Renal cortical epithelial cell (primary cell): ENCODE results near the gene TRIP13. TPM values are rescaled to one million over a fixed set of nuclear protein-coding genes. Genes with fewer than 3 reads are reported as not detected.
"Not testable (repeated sequence)": the region's sequence is repeated elsewhere in the genome, so short reads cannot be mapped to it uniquely, and the experiment has no call there.

Experiments
- DNase-seq: peaks from one replicate; pipeline ENCODE4 v3.0.0-alpha.2; 2011; ENCODE audit warnings: low read depth
- total RNA-seq: library from RNA; depleted of rRNA; stranded (reverse); fragments of >200 nt; gene quantifications from 2 replicates; pipeline ENCODE4 v1.2.3, GENCODE V29; 2014

The TRIP13 gene
- total RNA-seq, 1 donor from 2014 or later: 4.3 TPM

GRCh38 chr5:919356-920000 is 26.8 kb downstream of the TRIP13 start:
- no peak for DNase-seq

GRCh38 chr5:920321-920720 is 27.6 kb downstream of the TRIP13 start:
- DNase-seq: no peak

- no peak for DNase-seq
Observed at GRCh38 chr5:921456-922435, 29.1 kb downstream of the TRIP13 start.

- no peak for DNase-seq
Observed at GRCh38 chr5:922436-923280, 30.0 kb downstream of the TRIP13 start.

GRCh38 chr5:923281-923873 is 30.7 kb downstream of the TRIP13 start:
- DNase-seq: peak; percentile 28

- DNase-seq: no peak
Observed at GRCh38 chr5:926417-927171, 33.9 kb downstream of the TRIP13 start.

GRCh38 chr5:927172-928015 is 34.7 kb downstream of the TRIP13 start:
- DNase-seq: no peak

GRCh38 chr5:929182-929581 is 36.5 kb downstream of the TRIP13 start:
- DNase-seq: not testable (repeated sequence)

GRCh38 chr5:929596-929995 is 36.9 kb downstream of the TRIP13 start:
- no peak for DNase-seq

- no peak for DNase-seq
Observed at GRCh38 chr5:930866-931265, 38.2 kb downstream of the TRIP13 start.

GRCh38 chr5:931570-932145 is 39.0 kb downstream of the TRIP13 start:
- no peak for DNase-seq

- DNase-seq: no peak
Observed at GRCh38 chr5:932151-932627, 39.5 kb downstream of the TRIP13 start.

- DNase-seq: peak; percentile 6
Observed at GRCh38 chr5:932628-933250, 40.1 kb downstream of the TRIP13 start.

- DNase-seq: no peak
Observed at GRCh38 chr5:933251-933861, 40.7 kb downstream of the TRIP13 start.

- DNase-seq: not testable (repeated sequence)
Observed at GRCh38 chr5:933951-934350, 41.3 kb downstream of the TRIP13 start.

GRCh38 chr5:934381-934967 is 41.8 kb downstream of the TRIP13 start:
- not testable (repeated sequence) for DNase-seq

- no peak for DNase-seq
Observed at GRCh38 chr5:935510-936084, 42.9 kb downstream of the TRIP13 start.
